ENCODE results near the gene SAMD4A.

- no peak for TF ChIP-seq CTCF (IDR thresholded peaks at IDR 0.05)
- TF ChIP-seq POLR2A (IDR thresholded peaks at IDR 0.05): no peak
These were observed 156.0 kb downstream of the SAMD4A start for GRCh38 chr14:54722791-54723432.

Measured in lower leg skin (tissue), 3 donors.